ENCODE results near the gene NEAT1. TPM values are rescaled to one million over a fixed set of nuclear protein-coding genes. Genes with fewer than 3 reads are reported as not detected.

Gene NEAT1
- total RNA-seq, 6 donors from 2014 or later = 245 to 3,084 (median 1,019) TPM

DNA sequence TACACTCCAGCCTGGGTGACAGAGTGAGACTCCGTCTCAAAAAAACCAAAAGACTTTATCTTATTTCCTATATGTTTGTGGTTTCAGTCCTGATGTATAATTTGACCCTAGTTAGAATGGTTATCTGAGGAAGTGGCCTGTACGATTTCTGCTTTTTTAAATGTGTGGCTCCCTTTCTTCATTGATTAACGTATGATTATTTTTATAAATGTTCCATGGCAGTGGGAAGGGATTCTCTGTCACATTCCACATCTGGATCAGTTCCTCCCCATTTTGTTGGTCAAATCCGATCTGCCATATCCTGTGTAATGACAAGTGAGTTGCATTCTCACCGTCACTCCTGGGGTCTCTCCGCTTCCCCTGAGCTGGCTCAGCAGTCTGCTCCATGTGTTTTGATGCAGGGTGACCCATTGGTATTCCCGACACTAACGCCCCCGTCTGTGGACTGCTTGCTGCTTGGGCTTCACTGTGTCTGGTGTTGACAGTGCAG, 20.3 kb downstream of the NEAT1 start:
- no peak overlapping the region for H3K4me3 ChIP-seq
- 50 to 66% methylated on average over 9 of the region's 9 CpGs for WGBS, 2 donors
- H3K4me1 ChIP-seq = peaks cover 36 to 45% (median 44%) of the 10 kb centered on the region in 4 donors
- DNase-seq (no peak), ATAC-seq (ENCODE audit: low FRiP score in 2 of 2) (no peak)
- peaks cover 24 to 86% (median 33%) of the 10 kb centered on the region in 4 donors for H3K36me3 ChIP-seq
- H3K27ac ChIP-seq = peak overlapping the region; percentile 53 to 78 (median 69)
- no peaks in the 10 kb centered on the region for H3K27me3 ChIP-seq
- TF ChIP-seq POLR2AphosphoS5 (IDR thresholded peaks at IDR 0.05) (peak; percentile 45 to 70), POLR2A (IDR thresholded peaks at IDR 0.05) (peak in 1 of 4 donors; percentile 6)
- TF ChIP-seq, protein P1, sequence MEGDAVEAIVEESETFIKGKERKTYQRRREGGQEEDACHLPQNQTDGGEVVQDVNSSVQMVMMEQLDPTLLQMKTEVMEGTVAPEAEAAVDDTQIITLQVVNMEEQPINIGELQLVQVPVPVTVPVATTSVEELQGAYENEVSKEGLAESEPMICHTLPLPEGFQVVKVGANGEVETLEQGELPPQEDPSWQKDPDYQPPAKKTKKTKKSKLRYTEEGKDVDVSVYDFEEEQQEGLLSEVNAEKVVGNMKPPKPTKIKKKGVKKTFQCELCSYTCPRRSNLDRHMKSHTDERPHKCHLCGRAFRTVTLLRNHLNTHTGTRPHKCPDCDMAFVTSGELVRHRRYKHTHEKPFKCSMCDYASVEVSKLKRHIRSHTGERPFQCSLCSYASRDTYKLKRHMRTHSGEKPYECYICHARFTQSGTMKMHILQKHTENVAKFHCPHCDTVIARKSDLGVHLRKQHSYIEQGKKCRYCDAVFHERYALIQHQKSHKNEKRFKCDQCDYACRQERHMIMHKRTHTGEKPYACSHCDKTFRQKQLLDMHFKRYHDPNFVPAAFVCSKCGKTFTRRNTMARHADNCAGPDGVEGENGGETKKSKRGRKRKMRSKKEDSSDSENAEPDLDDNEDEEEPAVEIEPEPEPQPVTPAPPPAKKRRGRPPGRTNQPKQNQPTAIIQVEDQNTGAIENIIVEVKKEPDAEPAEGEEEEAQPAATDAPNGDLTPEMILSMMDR (IDR thresholded peaks at IDR 0.05) = no peak
- H3K9me3 ChIP-seq = no peaks in the 10 kb centered on the region

GRCh38 chr11:65444314-65445051, 21.9 kb downstream of the NEAT1 start:
- TF ChIP-seq POLR2A (IDR thresholded peaks at IDR 0.05) (peak in 2 of 4 donors; percentile 27 to 42), POLR2AphosphoS5 (IDR thresholded peaks at IDR 0.05) (peak; percentile 49 to 66), EP300 (IDR thresholded peaks at IDR 0.05) (no peak)
- TF ChIP-seq, protein P1 (IDR thresholded peaks at IDR 0.05) = no peak
- Histone ChIP-seq H3K9me3 (no peaks in the 10 kb centered on the region), H3K4me3 (no peak overlapping the region), H3K27me3 (no peaks in the 10 kb centered on the region), H3K36me3 (peaks cover 17 to 70% (median 27%) of the 10 kb centered on the region in 4 donors), H3K27ac (peak overlapping the region; percentile 27 to 78 (median 69)), H3K4me1 (peaks cover 26 to 34% (median 29%) of the 10 kb centered on the region in 4 donors)
- ATAC-seq (ENCODE audit: low FRiP score in 2 of 2) = no peak
- peak; percentile 57 to 76 for DNase-seq
- WGBS, 2 donors = 87 to 89% methylated on average over 14 of the region's 14 CpGs

DNA sequence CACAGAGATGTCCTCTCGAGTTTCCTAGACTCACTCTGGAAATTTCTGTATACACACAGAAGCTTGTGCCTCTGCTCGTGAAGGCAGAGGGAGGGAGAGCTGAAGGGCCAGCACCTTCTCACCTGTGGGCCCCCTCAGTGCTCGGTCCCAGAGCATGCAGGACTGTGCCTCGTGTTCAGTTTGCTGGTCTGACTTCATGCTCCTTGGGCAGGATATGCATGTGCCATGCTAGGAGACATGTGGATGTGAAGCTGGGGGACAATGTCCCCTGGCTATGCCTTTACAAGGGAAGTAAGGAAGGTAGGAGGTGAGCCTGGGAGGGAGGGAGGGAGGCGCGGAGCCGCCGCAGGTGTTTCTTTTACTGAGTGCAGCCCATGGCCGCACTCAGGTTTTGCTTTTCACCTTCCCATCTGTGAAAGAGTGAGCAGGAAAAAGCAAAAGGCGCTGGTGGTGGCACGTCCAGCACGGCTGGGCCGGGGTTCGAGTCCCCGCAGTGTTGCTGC, 22.6 kb downstream of the NEAT1 start:
- ATAC-seq (ENCODE audit: low FRiP score in 2 of 2) (no peak), DNase-seq (peak; percentile 66 to 84)
- TF ChIP-seq, protein P1 (IDR thresholded peaks at IDR 0.05) = no peak
- TF ChIP-seq EP300 (IDR thresholded peaks at IDR 0.05) (no peak), POLR2A (IDR thresholded peaks at IDR 0.05) (peak in 2 of 4 donors; percentile 11 to 24), POLR2AphosphoS5 (IDR thresholded peaks at IDR 0.05) (peak; percentile 63 to 88)
- Histone ChIP-seq H3K27ac (peak overlapping the region; percentile 55 to 78 (median 62)), H3K36me3 (peaks cover 17 to 65% (median 27%) of the 10 kb centered on the region in 4 donors), H3K4me3 (no peak overlapping the region), H3K9me3 (no peaks in the 10 kb centered on the region), H3K4me1 (peaks cover 22 to 29% (median 23%) of the 10 kb centered on the region in 4 donors), H3K27me3 (no peaks in the 10 kb centered on the region)
- 92% methylated on average over 15 of the region's 15 CpGs for WGBS, 2 donors

DNA sequence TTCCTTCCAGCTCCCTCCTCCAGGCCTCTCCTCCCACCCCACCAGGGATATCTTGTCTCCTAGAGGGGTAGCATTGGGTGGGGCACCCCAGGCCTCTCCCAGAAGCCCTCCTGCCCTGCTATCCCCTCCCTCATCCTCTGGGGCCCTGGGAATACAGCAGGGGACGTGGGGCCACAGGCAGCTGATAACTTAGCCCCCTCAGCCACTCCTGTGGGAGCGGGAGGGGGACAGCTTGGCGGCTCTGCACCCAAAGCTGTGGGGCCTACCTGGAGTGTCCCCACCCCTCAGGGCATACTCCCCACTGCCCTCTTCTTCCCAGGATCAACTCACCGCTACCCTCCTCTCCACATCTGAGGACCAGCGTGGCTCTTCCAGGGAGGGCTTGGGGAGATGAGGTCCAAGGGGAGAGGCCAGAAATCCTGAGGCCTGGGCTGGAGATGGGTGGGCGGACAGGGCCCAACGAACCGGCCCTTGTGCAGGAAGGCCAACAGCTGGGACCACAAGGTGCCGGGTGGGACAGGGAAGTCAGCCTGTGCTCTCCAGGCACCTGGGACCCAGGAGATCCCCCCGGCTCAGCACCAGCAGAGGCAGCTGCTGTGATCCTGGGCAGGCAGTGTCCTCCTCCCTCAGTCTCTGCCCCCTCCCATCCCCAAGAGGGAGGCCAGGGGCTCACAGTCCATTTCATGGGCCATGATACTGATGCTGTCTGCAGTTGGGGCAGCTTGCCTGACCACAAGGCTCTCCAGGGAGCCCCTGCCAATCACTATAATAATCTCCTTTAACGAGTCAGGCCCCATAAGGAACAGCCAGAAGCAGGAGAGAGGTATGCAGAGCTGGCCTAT, 23.2 kb downstream of the NEAT1 start:
- peak overlapping the region; percentile 55 to 78 (median 62) for H3K27ac ChIP-seq
- peaks cover 17 to 60% (median 27%) of the 10 kb centered on the region in 4 donors for H3K36me3 ChIP-seq
- DNase-seq = peak; percentile 74 to 75

More for the DNA sequence above, 23.2 kb downstream of the NEAT1 start:
- WGBS, 2 donors = 71 to 96% methylated on average over 5 to 10 of the region's 11 CpGs
- no peaks in the 10 kb centered on the region for H3K27me3 ChIP-seq
- TF ChIP-seq, protein P1 (IDR thresholded peaks at IDR 0.05) = peak in 1 of 6 experiments; percentile 4
- TF ChIP-seq EP300 (IDR thresholded peaks at IDR 0.05) = peak in 1 of 4 donors; percentile 18
- TF ChIP-seq POLR2AphosphoS5 (IDR thresholded peaks at IDR 0.05) = peak; percentile 53 to 77
- peak in 1 of 4 donors; percentile 44 for TF ChIP-seq POLR2A (IDR thresholded peaks at IDR 0.05)
- ATAC-seq (ENCODE audit: low FRiP score in 2 of 2) = peak; percentile 1 to 10
- H3K4me3 ChIP-seq = no peak overlapping the region
- no peaks in the 10 kb centered on the region for H3K9me3 ChIP-seq
- H3K4me1 ChIP-seq = peaks cover 18 to 23% (median 19%) of the 10 kb centered on the region in 4 donors
